ENCODE results near the gene JCHAIN. TPM values are rescaled to one million over a fixed set of nuclear protein-coding genes. Genes with fewer than 3 reads are reported as not detected.

Gene JCHAIN
- total and polyA plus RNA-seq, 9 of the 15 experiments (the other 6 are each of a cell fraction or from before 2014, with no cell fraction given), result 0.04 to 0.68 (median 0.26) TPM; not detected in 5

- TF ChIP-seq HOXB6 (CRISPR knock-in tag; IDR thresholded peaks at IDR 0.05; ENCODE audit: borderline replicate concordance), result no peak
- 0 out of 2 replicates have a peak, but pooled peaks have one; percentile 13 for TF ChIP-seq NR2C2 (CRISPR knock-in tag; IDR thresholded peaks at IDR 0.05)
- TF ChIP-seq NR2C2 (tag; IDR thresholded peaks at IDR 0.05), result peak; percentile 64; the same call in 1 of the 2 replicates
- TF ChIP-seq ATF1 (CRISPR knock-in tag; IDR thresholded peaks at IDR 0.05), result no peak
- peak; percentile 58; the same call in 1 of the 2 replicates for TF ChIP-seq ATF1 (tag; IDR thresholded peaks at IDR 0.05)
- TF ChIP-seq ZNF644 (tag; IDR thresholded peaks at IDR 0.05; ENCODE audit: low read depth), result no peak
- TF ChIP-seq MIER1 (IDR thresholded peaks at IDR 0.05; ENCODE audit: low read depth), result no peak
- no peak for TF ChIP-seq ZNF707 (CRISPR knock-in tag; conservative IDR thresholded peaks at IDR 0.05)
- TF ChIP-seq BRD4 (IDR thresholded peaks at IDR 0.05), result no peak; the same call in 1 of the 2 replicates
- no peak for TF ChIP-seq TCF3 (CRISPR knock-in tag; IDR thresholded peaks at IDR 0.05)
- TF ChIP-seq HLTF (IDR thresholded peaks at IDR 0.05), result no peak
- TF ChIP-seq NONO (IDR thresholded peaks at IDR 0.05; ENCODE audit: low read depth in 2 of 2, low read length in 1 of 2), result 0 out of 4 replicates have a peak, but pooled peaks of 1 of the 2 experiments have one; percentile 31
- 0 out of 4 replicates have a peak, but pooled peaks of 1 of the 2 experiments have one; percentile 42 for TF ChIP-seq ETV6 (IDR thresholded peaks at IDR 0.05; ENCODE audit: borderline replicate concordance in 1 of 2, low read depth in 2 of 2, low read length in 1 of 2)
- TF ChIP-seq ETV6 (CRISPR knock-in tag; IDR thresholded peaks at IDR 0.05; ENCODE audit: borderline replicate concordance), result no peak
- TF ChIP-seq, protein P1, sequence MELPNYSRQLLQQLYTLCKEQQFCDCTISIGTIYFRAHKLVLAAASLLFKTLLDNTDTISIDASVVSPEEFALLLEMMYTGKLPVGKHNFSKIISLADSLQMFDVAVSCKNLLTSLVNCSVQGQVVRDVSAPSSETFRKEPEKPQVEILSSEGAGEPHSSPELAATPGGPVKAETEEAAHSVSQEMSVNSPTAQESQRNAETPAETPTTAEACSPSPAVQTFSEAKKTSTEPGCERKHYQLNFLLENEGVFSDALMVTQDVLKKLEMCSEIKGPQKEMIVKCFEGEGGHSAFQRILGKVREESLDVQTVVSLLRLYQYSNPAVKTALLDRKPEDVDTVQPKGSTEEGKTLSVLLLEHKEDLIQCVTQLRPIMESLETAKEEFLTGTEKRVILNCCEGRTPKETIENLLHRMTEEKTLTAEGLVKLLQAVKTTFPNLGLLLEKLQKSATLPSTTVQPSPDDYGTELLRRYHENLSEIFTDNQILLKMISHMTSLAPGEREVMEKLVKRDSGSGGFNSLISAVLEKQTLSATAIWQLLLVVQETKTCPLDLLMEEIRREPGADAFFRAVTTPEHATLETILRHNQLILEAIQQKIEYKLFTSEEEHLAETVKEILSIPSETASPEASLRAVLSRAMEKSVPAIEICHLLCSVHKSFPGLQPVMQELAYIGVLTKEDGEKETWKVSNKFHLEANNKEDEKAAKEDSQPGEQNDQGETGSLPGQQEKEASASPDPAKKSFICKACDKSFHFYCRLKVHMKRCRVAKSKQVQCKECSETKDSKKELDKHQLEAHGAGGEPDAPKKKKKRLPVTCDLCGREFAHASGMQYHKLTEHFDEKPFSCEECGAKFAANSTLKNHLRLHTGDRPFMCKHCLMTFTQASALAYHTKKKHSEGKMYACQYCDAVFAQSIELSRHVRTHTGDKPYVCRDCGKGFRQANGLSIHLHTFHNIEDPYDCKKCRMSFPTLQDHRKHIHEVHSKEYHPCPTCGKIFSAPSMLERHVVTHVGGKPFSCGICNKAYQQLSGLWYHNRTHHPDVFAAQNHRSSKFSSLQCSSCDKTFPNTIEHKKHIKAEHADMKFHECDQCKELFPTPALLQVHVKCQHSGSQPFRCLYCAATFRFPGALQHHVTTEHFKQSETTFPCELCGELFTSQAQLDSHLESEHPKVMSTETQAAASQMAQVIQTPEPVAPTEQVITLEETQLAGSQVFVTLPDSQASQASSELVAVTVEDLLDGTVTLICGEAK (IDR thresholded peaks at IDR 0.05), result no peak
- TF ChIP-seq, protein P1 (CRISPR knock-in tag; IDR thresholded peaks at IDR 0.05), result peak; percentile 37; the same call in 1 of the 2 replicates
- TF ChIP-seq, protein P2, sequence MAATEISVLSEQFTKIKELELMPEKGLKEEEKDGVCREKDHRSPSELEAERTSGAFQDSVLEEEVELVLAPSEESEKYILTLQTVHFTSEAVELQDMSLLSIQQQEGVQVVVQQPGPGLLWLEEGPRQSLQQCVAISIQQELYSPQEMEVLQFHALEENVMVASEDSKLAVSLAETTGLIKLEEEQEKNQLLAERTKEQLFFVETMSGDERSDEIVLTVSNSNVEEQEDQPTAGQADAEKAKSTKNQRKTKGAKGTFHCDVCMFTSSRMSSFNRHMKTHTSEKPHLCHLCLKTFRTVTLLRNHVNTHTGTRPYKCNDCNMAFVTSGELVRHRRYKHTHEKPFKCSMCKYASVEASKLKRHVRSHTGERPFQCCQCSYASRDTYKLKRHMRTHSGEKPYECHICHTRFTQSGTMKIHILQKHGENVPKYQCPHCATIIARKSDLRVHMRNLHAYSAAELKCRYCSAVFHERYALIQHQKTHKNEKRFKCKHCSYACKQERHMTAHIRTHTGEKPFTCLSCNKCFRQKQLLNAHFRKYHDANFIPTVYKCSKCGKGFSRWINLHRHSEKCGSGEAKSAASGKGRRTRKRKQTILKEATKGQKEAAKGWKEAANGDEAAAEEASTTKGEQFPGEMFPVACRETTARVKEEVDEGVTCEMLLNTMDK (IDR thresholded peaks at IDR 0.05; ENCODE audit: borderline replicate concordance, insufficient read depth, low read depth, low read length, poor library complexity, severe bottlenecking), result peak; percentile 19
Observed at GRCh38 chr4:70705183-70706043, 39.1 kb upstream of the JCHAIN start (continued).
